Neural cell (in vitro differentiated cells): Measurements from ENCODE around the gene HLA-DQB1. TPM values are rescaled to one million over a fixed set of nuclear protein-coding genes. Genes with fewer than 3 reads are reported as not detected.

Source experiments
- H2AFZ ChIP-seq: fragments of 200-600, 300-800 bp; sonication (generic), shearing (Covaris generic); 2 replicates; pipeline ENCODE4 v1.6.0; 2014; ENCODE audit warnings: low read depth, mild to moderate bottlenecking, antibody characterized with exemption, low read length, moderate library complexity
- H3F3A ChIP-seq: fragments of 200-600 bp; shearing (Covaris generic); 2 replicates; pipeline ENCODE4 v1.6.1; 2016; ENCODE audit warnings: mild to moderate bottlenecking, moderate library complexity, mixed read lengths, antibody characterized with exemption, low read length; ENCODE audit not compliant: insufficient read depth, poor library complexity, severe bottlenecking
- H3K27ac ChIP-seq: fragments of 200-600, 300-800 bp; sonication (generic), shearing (Covaris generic); 2 replicates; pipeline ENCODE4 v1.5.1; 2014; ENCODE audit warnings: mild to moderate bottlenecking, low read length, moderate library complexity
- H3K27me3 ChIP-seq: fragments of 300-800, 200-600 bp; sonication (generic), shearing (Covaris generic); 2 replicates; pipeline ENCODE4 v1.6.0; 2014; ENCODE audit warnings: mild to moderate bottlenecking, low read depth, low read length, moderate library complexity; ENCODE audit not compliant: insufficient read depth
- H3K36me3 ChIP-seq: fragments of 300-800, 200-600 bp; sonication (generic), shearing (Covaris generic); 2 replicates; pipeline ENCODE4 v1.5.1; 2014; ENCODE audit warnings: mild to moderate bottlenecking, antibody characterized with exemption, low read length, moderate library complexity; ENCODE audit not compliant: insufficient read depth
- H3K4me2 ChIP-seq: fragments of 300-800, 200-600 bp; sonication (generic), shearing (Covaris generic); 2 replicates; pipeline ENCODE4 v1.6.0; 2014; ENCODE audit warnings: mild to moderate bottlenecking, low read length
- H3K4me3 ChIP-seq: fragments of 300-800, 200-600 bp; sonication (generic), shearing (Covaris generic); 2 replicates; pipeline ENCODE4 v1.5.1; 2014; ENCODE audit warnings: mild to moderate bottlenecking, low read length, moderate library complexity
- H3K79me2 ChIP-seq: fragments of 200-600 bp; shearing (Covaris generic); replicated peaks from 2 replicates; pipeline ENCODE4 v1.6.0; 2014; ENCODE audit warnings: mild to moderate bottlenecking, low read length, moderate library complexity; ENCODE audit not compliant: insufficient read depth
- H3K9ac ChIP-seq: fragments of 300-800, 200-600 bp; sonication (generic), shearing (Covaris generic); 2 replicates; pipeline ENCODE4 v1.6.1; 2016; ENCODE audit warnings: mild to moderate bottlenecking, low read length, mixed read lengths
- H3K9me2 ChIP-seq: fragments of 200-600 bp; shearing (Covaris generic); 2 replicates; pipeline ENCODE4 v1.6.1; 2016; ENCODE audit warnings: mild to moderate bottlenecking, low read length, mixed read lengths; ENCODE audit not compliant: insufficient read depth
- H3K9me3 ChIP-seq: fragments of 200-600, 300-800 bp; sonication (generic), shearing (Covaris generic); 2 replicates; pipeline ENCODE4 v1.6.1; 2016; ENCODE audit warnings: mild to moderate bottlenecking, mixed run types, low read length, moderate library complexity, mixed read lengths
- H4K20me1 ChIP-seq: fragments of 200-600 bp; shearing (Covaris generic); 2 replicates; pipeline ENCODE4 v1.6.1; 2016; ENCODE audit warnings: mild to moderate bottlenecking, mixed run types; ENCODE audit not compliant: insufficient read depth
- CTCF ChIP-seq: fragments of 450-650 bp; IDR thresholded peaks from 2 replicates; pipeline ENCODE4 v1.5.1; 2014; ENCODE audit warnings: antibody characterized with exemption, mild to moderate bottlenecking, moderate library complexity; ENCODE audit not compliant: poor library complexity, severe bottlenecking
- EP300 ChIP-seq: fragments of 450-650 bp; conservative IDR thresholded peaks from 2 replicates; pipeline ENCODE4 v1.6.1; 2014; ENCODE audit warnings: antibody characterized with exemption, mild to moderate bottlenecking, moderate library complexity; ENCODE audit not compliant: poor library complexity, severe bottlenecking
- EZH2 ChIP-seq: fragments of 200-600, 300-800 bp; shearing (Covaris generic), sonication (generic); IDR thresholded peaks from 2 replicates; pipeline ENCODE4 v1.6.1; 2014; ENCODE audit warnings: antibody characterized with exemption, low read length, borderline replicate concordance, mild to moderate bottlenecking; ENCODE audit not compliant: insufficient read depth, poor library complexity, severe bottlenecking
- MXI1 ChIP-seq: fragments of 450-650 bp; conservative IDR thresholded peaks from 2 replicates; pipeline ENCODE4 v1.6.1; 2014; ENCODE audit warnings: antibody characterized with exemption, mild to moderate bottlenecking; ENCODE audit not compliant: poor library complexity, severe bottlenecking
- POLR2AphosphoS5 ChIP-seq: IDR thresholded peaks from 2 replicates; pipeline ENCODE4 v1.6.1; 2012
- RAD21 ChIP-seq: fragments of 450-650 bp; conservative IDR thresholded peaks from 2 replicates; pipeline ENCODE4 v1.6.1; 2014; ENCODE audit warnings: antibody characterized with exemption, mild to moderate bottlenecking, moderate library complexity
- SMC3 ChIP-seq: fragments of 450-650 bp; conservative IDR thresholded peaks from 2 replicates; pipeline ENCODE4 v1.6.1; 2014; ENCODE audit warnings: antibody characterized with exemption, mild to moderate bottlenecking, moderate library complexity; ENCODE audit not compliant: poor library complexity
- TAF1 ChIP-seq: IDR thresholded peaks from 2 replicates; pipeline ENCODE4 v1.6.1; 2012; ENCODE audit warnings: low read depth
- polyA plus RNA-seq: library from polyadenylated mRNA; depleted of rRNA; stranded (reverse); fragments of >200 nt; gene quantifications from 2 replicates; pipeline ENCODE4 v1.2.3, GENCODE V29; 2014
- TF ChIP-seq, protein P1 (sequence below): IDR thresholded peaks from 2 replicates; pipeline ENCODE4 v1.6.1; 2012; ENCODE audit warnings: borderline replicate concordance

Gene HLA-DQB1
- polyA plus RNA-seq, 1 donor from 2014 or later, result not detected

DNA sequence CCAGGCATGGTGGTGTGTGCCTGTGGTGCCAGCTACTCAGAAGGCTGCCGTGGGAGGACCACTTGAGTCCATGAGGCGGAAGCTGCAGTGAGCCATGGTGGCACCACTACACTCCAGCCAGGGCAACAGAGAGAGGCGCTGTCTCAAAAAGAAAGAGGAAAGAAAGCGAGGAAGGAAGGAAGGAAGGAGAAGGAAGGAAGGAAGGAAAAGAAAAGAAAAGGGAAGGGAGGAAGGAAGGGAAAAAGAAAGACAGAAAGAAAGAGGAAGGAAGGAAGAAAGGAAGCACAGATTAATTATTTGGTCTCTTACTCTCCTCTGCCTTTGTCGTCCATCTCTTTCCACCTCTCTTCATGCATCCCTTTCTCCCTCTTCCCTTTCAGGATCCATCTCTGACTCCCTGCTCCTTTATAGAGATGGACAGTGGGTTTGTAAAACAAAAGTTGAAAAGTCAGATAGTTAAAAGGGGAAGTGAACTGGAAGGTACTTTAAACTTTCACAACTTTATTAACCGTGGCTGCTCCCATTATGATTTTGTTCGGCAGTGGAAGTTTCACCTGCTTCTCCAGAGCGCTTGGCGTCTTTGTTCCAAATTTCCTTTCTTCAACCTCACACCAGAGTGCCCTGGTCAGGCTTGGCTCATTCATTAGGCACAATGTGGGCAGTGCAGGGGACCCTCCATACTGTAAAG lies 27.8 kb downstream of the HLA-DQB1 start:
- Histone ChIP-seq H3K36me3 (no peaks in the 10 kb centered on the region), H4K20me1 (no peaks in the 10 kb centered on the region), H2AFZ (no peak overlapping the region), H3K79me2 (no peaks in the 10 kb centered on the region), H3K9me3 (no peaks in the 10 kb centered on the region), H3K4me3 (no peak overlapping the region), H3K9me2 (no peaks in the 10 kb centered on the region), H3F3A (no peaks in the 10 kb centered on the region), H3K4me2 (no peak overlapping the region), H3K27ac (no peak overlapping the region), H3K9ac (no peak overlapping the region), H3K27me3 (no peaks in the 10 kb centered on the region)
- TF ChIP-seq RAD21, result no peak

- Histone ChIP-seq H3K4me3 (no peak overlapping the region), H3K9me3 (no peaks in the 10 kb centered on the region), H3K4me2 (no peak overlapping the region), H3K27ac (no peak overlapping the region), H3K36me3 (no peaks in the 10 kb centered on the region), H2AFZ (no peak overlapping the region), H4K20me1 (no peaks in the 10 kb centered on the region), H3K9me2 (no peaks in the 10 kb centered on the region), H3F3A (no peaks in the 10 kb centered on the region), H3K79me2 (no peaks in the 10 kb centered on the region), H3K27me3 (no peaks in the 10 kb centered on the region), H3K9ac (no peak overlapping the region)
- TF ChIP-seq, protein P1, sequence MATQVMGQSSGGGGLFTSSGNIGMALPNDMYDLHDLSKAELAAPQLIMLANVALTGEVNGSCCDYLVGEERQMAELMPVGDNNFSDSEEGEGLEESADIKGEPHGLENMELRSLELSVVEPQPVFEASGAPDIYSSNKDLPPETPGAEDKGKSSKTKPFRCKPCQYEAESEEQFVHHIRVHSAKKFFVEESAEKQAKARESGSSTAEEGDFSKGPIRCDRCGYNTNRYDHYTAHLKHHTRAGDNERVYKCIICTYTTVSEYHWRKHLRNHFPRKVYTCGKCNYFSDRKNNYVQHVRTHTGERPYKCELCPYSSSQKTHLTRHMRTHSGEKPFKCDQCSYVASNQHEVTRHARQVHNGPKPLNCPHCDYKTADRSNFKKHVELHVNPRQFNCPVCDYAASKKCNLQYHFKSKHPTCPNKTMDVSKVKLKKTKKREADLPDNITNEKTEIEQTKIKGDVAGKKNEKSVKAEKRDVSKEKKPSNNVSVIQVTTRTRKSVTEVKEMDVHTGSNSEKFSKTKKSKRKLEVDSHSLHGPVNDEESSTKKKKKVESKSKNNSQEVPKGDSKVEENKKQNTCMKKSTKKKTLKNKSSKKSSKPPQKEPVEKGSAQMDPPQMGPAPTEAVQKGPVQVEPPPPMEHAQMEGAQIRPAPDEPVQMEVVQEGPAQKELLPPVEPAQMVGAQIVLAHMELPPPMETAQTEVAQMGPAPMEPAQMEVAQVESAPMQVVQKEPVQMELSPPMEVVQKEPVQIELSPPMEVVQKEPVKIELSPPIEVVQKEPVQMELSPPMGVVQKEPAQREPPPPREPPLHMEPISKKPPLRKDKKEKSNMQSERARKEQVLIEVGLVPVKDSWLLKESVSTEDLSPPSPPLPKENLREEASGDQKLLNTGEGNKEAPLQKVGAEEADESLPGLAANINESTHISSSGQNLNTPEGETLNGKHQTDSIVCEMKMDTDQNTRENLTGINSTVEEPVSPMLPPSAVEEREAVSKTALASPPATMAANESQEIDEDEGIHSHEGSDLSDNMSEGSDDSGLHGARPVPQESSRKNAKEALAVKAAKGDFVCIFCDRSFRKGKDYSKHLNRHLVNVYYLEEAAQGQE, result no peak
- TF ChIP-seq SMC3, result no peak
- TF ChIP-seq EZH2, result no peak
- no peak for TF ChIP-seq TAF1
- no peak for TF ChIP-seq MXI1
- no peak for TF ChIP-seq EP300
- TF ChIP-seq RAD21, result no peak
Measured at GRCh38 chr6:32637883-32638282, 28.6 kb downstream of the HLA-DQB1 start.

DNA sequence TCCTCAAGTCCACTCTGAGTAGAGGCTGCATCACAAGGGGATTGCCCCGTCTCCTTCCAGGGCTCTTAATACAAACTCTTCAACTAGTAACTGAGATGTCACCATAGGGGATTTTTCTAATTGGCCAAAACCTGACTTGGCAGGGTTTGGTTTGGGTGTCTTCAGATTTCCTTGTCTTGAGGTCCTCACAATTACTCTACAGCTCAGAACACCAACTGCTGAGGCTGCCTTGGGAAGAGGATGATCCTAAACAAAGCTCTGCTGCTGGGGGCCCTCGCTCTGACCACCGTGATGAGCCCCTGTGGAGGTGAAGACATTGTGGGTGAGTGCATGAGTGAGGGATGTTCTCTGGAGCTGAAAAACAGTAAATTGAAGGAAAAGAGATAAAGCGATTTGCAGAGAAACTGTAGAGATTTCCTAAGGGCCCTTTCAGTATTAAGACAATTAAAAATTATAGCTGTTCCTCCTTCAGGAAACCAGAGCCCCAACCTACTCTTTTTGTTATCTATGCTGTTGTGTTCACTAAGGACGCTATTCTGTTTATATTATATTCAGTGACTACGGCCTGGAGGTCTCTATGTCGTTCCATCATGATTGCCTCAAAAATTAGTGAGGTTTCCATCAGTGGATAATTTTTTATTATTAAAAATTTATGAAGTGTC lies 29.1 kb downstream of the HLA-DQB1 start, which contains the start of gene HLA-DQA1:
Gene HLA-DQA1, plus strand, starts transcription at position 188 of the 662 bp plus-strand sequence. Its CDS starts 53 bp downstream, at position 241.
- Histone ChIP-seq H3K79me2 (no peaks in the 10 kb centered on the region), H3K9me2 (no peaks in the 10 kb centered on the region), H3F3A (no peaks in the 10 kb centered on the region), H4K20me1 (no peaks in the 10 kb centered on the region), H3K27ac (no peak within 1 kb of the TSS), H3K27me3 (no peaks in the 10 kb centered on the region), H3K9me3 (no peaks in the 10 kb centered on the region), H2AFZ (no peak within 1 kb of the TSS), H3K4me2 (no peak within 1 kb of the TSS), H3K36me3 (no peaks in the 10 kb centered on the region), H3K9ac (no peak within 1 kb of the TSS), H3K4me3 (no peak within 1 kb of the TSS)
- TF ChIP-seq TAF1 (no peak), SMC3 (no peak), EZH2 (no peak), EP300 (no peak), MXI1 (no peak), CTCF (no peak), POLR2AphosphoS5 (no peak), RAD21 (no peak)
- TF ChIP-seq, protein P1, result no peak
